Measurements from ENCODE around the gene RAET1E.

- TF ChIP-seq EZH2 (IDR thresholded peaks at IDR 0.05; ENCODE audit: borderline replicate concordance, low read depth, low read length, severe bottlenecking) (no peak), CTCF (IDR thresholded peaks at IDR 0.05; ENCODE audit: extremely low read depth in 1 of 2, insufficient read depth in 1 of 2, low read depth in 1 of 2, low read length in 2 of 2) (no peak), POLR2AphosphoS5 (IDR thresholded peaks at IDR 0.05; ENCODE audit: insufficient read depth, low read depth, low read length) (no peak), POLR2A (IDR thresholded peaks at IDR 0.05; ENCODE audit: low read depth, low read length) (no peak), MYC (IDR thresholded peaks at IDR 0.05; ENCODE audit: low read depth, low read length) (no peak), GATA2 (IDR thresholded peaks at IDR 0.05; ENCODE audit: insufficient read depth, insufficient read length, low read depth, low read length) (peak; percentile 48)
Observed at GRCh38 chr6:149869275-149869892, 28.5 kb downstream of the RAET1E start.
